ENCODE measurements around the gene MTHFD2. TPM values are rescaled to one million over a fixed set of nuclear protein-coding genes. Genes with fewer than 3 reads are reported as not detected.

The MTHFD2 gene
- total RNA-seq (10 to 100 TPM; 32.5 to 71.1 (median 45.1) TPM), polyA plus RNA-seq (10 to 100 TPM; 17.8 to 35.8 (median 26.8) TPM)
- long read RNA-seq, donor 1, full-length matches to known transcripts, result 3 of 3 reads
- long read RNA-seq, donor 1, partial matches to known transcripts, result 0 of 3 reads
- long read RNA-seq, donor 1, other reads (novel, unspliced or antisense), result 0 of 3 reads
- long read RNA-seq, donor 2, full-length matches to known transcripts, result 6 of 6 reads
- long read RNA-seq, donor 2, partial matches to known transcripts, result 0 of 6 reads
- long read RNA-seq, donor 2, other reads (novel, unspliced or antisense), result 0 of 6 reads

DNA sequence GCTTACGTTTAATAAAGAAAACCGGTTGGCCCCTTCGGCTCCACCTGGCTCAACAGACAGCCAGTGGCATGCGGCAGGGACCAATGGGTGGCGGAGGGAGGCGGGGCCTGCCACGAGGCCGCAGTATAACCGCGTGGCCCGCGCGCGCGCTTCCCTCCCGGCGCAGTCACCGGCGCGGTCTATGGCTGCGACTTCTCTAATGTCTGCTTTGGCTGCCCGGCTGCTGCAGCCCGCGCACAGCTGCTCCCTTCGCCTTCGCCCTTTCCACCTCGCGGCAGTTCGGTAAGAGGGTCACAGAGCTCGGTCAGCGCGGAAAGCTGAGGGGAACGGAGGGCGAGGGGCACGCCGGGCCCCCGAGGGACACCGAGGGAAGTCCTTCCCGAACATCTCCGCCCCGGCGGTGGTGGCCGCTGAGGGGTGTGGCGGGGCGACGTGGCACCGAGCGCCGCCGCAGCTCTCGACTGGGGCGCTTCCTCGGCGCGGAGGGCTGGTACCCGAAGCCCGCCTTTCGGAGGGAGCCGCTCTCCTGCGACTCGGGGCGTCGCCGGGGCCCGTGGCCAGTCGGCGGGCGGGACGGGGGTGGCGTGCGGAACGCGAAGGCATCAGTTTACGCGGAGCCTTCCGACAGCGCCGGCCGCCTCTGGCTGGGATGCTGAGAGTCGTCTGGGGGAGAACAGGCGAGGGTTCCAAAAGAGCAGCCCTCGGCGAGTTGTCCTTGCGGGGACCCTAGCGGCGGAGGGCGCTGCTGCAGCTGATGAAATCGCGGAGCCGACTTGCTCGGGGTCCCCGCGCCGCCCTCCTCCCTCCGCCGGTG lies at the start of gene MTHFD2:
Gene MTHFD2, plus strand, starts transcription at position 155 of the 814 bp plus-strand sequence. Its CDS starts 27 bp downstream, at position 182.
- Histone ChIP-seq H3K4me1 (peaks cover 16 to 51% (median 38%) of the 10 kb centered on the region in 6 donors), H3K27ac (peak within 1 kb of the TSS; percentile 94 to 98 (median 96)), H3K27me3 (replicated peaks in 1 of 7) (no peaks in the 10 kb centered on the region), H3K4me3 (peak within 1 kb of the TSS; percentile 81 to 90 (median 87)), H3K9me3 (no peaks in the 10 kb centered on the region), H3K36me3 (peaks cover 0 to 14% (median 0%) of the 10 kb centered on the region in 6 donors)
- TF ChIP-seq, protein P1, sequence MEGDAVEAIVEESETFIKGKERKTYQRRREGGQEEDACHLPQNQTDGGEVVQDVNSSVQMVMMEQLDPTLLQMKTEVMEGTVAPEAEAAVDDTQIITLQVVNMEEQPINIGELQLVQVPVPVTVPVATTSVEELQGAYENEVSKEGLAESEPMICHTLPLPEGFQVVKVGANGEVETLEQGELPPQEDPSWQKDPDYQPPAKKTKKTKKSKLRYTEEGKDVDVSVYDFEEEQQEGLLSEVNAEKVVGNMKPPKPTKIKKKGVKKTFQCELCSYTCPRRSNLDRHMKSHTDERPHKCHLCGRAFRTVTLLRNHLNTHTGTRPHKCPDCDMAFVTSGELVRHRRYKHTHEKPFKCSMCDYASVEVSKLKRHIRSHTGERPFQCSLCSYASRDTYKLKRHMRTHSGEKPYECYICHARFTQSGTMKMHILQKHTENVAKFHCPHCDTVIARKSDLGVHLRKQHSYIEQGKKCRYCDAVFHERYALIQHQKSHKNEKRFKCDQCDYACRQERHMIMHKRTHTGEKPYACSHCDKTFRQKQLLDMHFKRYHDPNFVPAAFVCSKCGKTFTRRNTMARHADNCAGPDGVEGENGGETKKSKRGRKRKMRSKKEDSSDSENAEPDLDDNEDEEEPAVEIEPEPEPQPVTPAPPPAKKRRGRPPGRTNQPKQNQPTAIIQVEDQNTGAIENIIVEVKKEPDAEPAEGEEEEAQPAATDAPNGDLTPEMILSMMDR (IDR thresholded peaks at IDR 0.05 in 8 of 11, conservative IDR thresholded peaks at IDR 0.05 in 3 of 11), result peak; percentile 74 to 93 (median 89)
- peak; percentile 59 to 71 (median 67) for TF ChIP-seq POLR2A (IDR thresholded peaks at IDR 0.05)
- peak; percentile 93 to 98 (median 97) for TF ChIP-seq POLR2AphosphoS5 (IDR thresholded peaks at IDR 0.05)
- peak; percentile 98 for DNase-seq
- WGBS, 5 donors, result 0 to 1% (median 0%) methylated on average over 34 to 96 of the region's 96 CpGs
- intact Hi-C loops (cut with DNase I; ENCODE audit: low total_unique reads), result no loop called here

DNA sequence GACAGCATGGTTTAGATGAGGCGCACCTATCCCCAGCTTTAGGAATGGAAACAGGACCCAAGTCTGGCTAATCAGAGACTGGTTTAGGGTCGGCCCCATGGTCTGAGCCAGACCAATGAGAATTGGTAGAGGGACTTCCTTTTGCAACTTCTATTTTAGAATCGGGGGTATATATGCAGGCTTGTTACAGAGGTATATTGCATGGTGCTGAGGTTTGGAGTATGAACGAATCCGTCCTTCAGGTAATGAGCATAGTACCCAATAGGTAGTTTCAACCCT lies 49.2 kb upstream of the MTHFD2 start:
- Histone ChIP-seq H3K4me3 (no peak overlapping the region), H3K27me3 (replicated peaks in 1 of 7) (no peaks in the 10 kb centered on the region), H3K36me3 (peaks cover 0 to 48% (median 30%) of the 10 kb centered on the region in 6 donors), H3K4me1 (peaks cover 10 to 39% (median 23%) of the 10 kb centered on the region in 6 donors), H3K9me3 (no peaks in the 10 kb centered on the region), H3K27ac (peak overlapping the region in 1 of 8 donors; percentile 16)
- TF ChIP-seq POLR2AphosphoS5 (IDR thresholded peaks at IDR 0.05), result no peak
- TF ChIP-seq POLR2A (IDR thresholded peaks at IDR 0.05), result no peak
- TF ChIP-seq, protein P1 (IDR thresholded peaks at IDR 0.05 in 8 of 11, conservative IDR thresholded peaks at IDR 0.05 in 3 of 11), result no peak
- WGBS, 5 donors, result 79 to 89% (median 86%) methylated on average over 5 of the region's 5 CpGs
- intact Hi-C loops (cut with DNase I; ENCODE audit: low total_unique reads), result no loop called here
- DNase-seq, result no peak

DNA sequence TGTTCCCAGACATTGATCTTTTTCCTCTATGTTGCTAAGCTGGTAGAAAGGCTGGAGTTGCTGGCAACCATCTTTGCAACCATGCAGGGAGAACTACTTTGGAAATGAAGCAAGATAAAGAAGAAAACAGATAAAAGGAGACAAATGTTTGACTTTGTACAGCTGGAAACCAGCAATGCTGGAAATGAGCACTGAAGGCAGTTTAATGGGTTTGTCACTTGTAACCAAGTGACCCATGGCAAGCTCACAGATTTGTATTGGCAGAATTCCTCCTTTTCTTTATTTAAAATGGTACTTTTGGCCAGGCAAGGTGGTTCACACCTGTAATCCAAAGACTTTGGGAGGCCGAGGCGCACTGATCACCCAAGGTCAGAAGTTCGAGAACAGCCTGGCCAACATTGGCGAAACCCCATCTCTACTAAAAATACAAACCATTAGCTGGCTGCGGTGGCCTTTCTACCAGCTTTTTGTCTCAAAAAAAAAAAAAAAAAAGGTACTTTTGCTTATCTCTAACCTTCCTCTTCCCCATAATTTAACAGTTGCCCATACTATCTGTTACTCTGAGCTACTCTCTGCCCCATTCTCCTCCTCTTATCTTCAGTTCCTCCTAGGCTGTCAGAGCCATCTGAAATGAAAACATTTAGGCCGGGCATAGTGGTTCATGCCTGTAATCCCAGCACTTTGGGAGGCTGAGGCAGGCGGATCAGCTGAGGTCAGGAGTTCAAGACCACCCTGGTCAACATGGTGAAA lies 48.7 kb upstream of the MTHFD2 start:
- Histone ChIP-seq H3K4me3 (no peak overlapping the region), H3K27ac (peak overlapping the region in 1 of 8 donors; percentile 16), H3K9me3 (no peaks in the 10 kb centered on the region), H3K4me1 (peaks cover 10 to 39% (median 23%) of the 10 kb centered on the region in 6 donors), H3K27me3 (replicated peaks in 1 of 7) (no peaks in the 10 kb centered on the region), H3K36me3 (peaks cover 0 to 48% (median 33%) of the 10 kb centered on the region in 6 donors)
- intact Hi-C loops (cut with DNase I; ENCODE audit: low total_unique reads), result no loop called here
- 89 to 97% (median 91%) methylated on average over 7 of the region's 7 CpGs for whole genome bisulfite sequencing, 5 donors
- TF ChIP-seq POLR2A (IDR thresholded peaks at IDR 0.05), result no peak
- peak in 1 of 3 donors; percentile 16 for TF ChIP-seq POLR2AphosphoS5 (IDR thresholded peaks at IDR 0.05)
- TF ChIP-seq, protein P1 (IDR thresholded peaks at IDR 0.05 in 8 of 11, conservative IDR thresholded peaks at IDR 0.05 in 3 of 11), result no peak
- DNase-seq, result no peak
